IMR-90 (cell line): Measurements from ENCODE around the gene BCL11B. TPM values are rescaled to one million over a fixed set of nuclear protein-coding genes. Genes with fewer than 3 reads are reported as not detected.

Experiments
- ATAC-seq: fragments of 200-7000 bp; cut with Tn5 transposase; 2 replicates; pipeline ENCODE4 v1.9.1; 2020; ENCODE audit warnings: low read depth, mild to moderate bottlenecking, moderate library complexity
- BruUV-seq: library from RNA; stranded (reverse); fragments of 400-500 nt; replicated peaks from 2 replicates; lab custom pipeline; 2021; lab: Mats Ljungman, UMichigan
- CTCF ChIA-PET: fragments of 300-600 bp; formaldehyde crosslinking; extraction: SDS; loops from one replicate; lab custom pipeline; 2021; ENCODE audit warnings: antibody characterized with exemption; lab: Yijun Ruan, JAX
- POLR2A ChIA-PET: fragments of 300-600 bp; sonication (Branson Sonifier 250); formaldehyde crosslinking; loops from one replicate; lab custom pipeline; 2022; ENCODE audit warnings: antibody characterized with exemption; ENCODE audit not compliant: unreplicated experiment; lab: Charles Lee
- DNase-seq: peaks from one replicate; pipeline ENCODE4 v3.0.0; 2013
- H2AFZ ChIP-seq: replicated peaks from 2 replicates; pipeline ENCODE3; 2013; ENCODE audit warnings: low read length, mild to moderate bottlenecking; ENCODE audit not compliant: poor library complexity
- H2AK5ac ChIP-seq: 2 replicates; pipeline ENCODE4 v1.6.1; 2013; ENCODE audit warnings: low read depth, low read length, inconsistent platforms
- H2AK9ac ChIP-seq: replicated peaks from 2 replicates; pipeline ENCODE3; 2013; ENCODE audit warnings: mild to moderate bottlenecking, low read depth, low read length, moderate library complexity; ENCODE audit not compliant: poor library complexity
- H2BK120ac ChIP-seq: 2 replicates; pipeline ENCODE4 v1.6.1; 2013; ENCODE audit warnings: low read depth, low read length, inconsistent platforms
- H2BK15ac ChIP-seq: 3 replicates; pipeline ENCODE4 v1.6.1; 2013; ENCODE audit warnings: low read depth, low read length, inconsistent platforms
- H2BK20ac ChIP-seq: 2 replicates; pipeline ENCODE4 v1.6.1; 2013; ENCODE audit warnings: low read depth, mild to moderate bottlenecking, inconsistent platforms, low read length, moderate library complexity
- H2BK5ac ChIP-seq: 2 replicates; pipeline ENCODE4 v1.6.1; 2013; ENCODE audit warnings: mild to moderate bottlenecking, low read depth, low read length, inconsistent platforms; ENCODE audit not compliant: poor library complexity, severe bottlenecking
- H3K14ac ChIP-seq: replicated peaks from 2 replicates; pipeline ENCODE4 v1.6.1; 2013; ENCODE audit warnings: low read depth, low read length, inconsistent platforms
- H3K18ac ChIP-seq: 2 replicates; pipeline ENCODE4 v1.6.1; 2013; ENCODE audit warnings: low read depth, low read length, control low read depth
- H3K23ac ChIP-seq: 2 replicates; pipeline ENCODE4 v1.6.1; 2013; ENCODE audit warnings: low read depth, low read length, inconsistent platforms
- H3K27ac ChIP-seq: 2 replicates; pipeline ENCODE4 v1.5.1; 2013; ENCODE audit warnings: mild to moderate bottlenecking, control low read depth, low read length; ENCODE audit not compliant: insufficient read depth
- H3K27me3 ChIP-seq: 2 replicates; pipeline ENCODE4 v1.6.1; 2013; ENCODE audit warnings: low read length; ENCODE audit not compliant: control insufficient read depth, insufficient read depth
- H3K36me3 ChIP-seq: 2 replicates; pipeline ENCODE4 v1.6.1; 2013; ENCODE audit warnings: low read length, mixed read lengths; ENCODE audit not compliant: control insufficient read depth, insufficient read depth
- H3K4ac ChIP-seq: 2 replicates; pipeline ENCODE4 v1.6.1; 2013; ENCODE audit warnings: low read depth, low read length, inconsistent platforms
- H3K4me1 ChIP-seq: 2 replicates; pipeline ENCODE4 v1.6.1; 2013; ENCODE audit warnings: low read length, mixed read lengths; ENCODE audit not compliant: control insufficient read depth, insufficient read depth
- H3K4me2 ChIP-seq: 2 replicates; pipeline ENCODE4 v1.6.1; 2013; ENCODE audit warnings: low read depth, mild to moderate bottlenecking, control low read depth, low read length, moderate library complexity
- H3K4me3 ChIP-seq: 2 replicates; pipeline ENCODE4 v1.5.1; 2013; ENCODE audit warnings: low read depth, mild to moderate bottlenecking, control low read depth, low read length, moderate library complexity; ENCODE audit not compliant: insufficient read depth
- H3K56ac ChIP-seq: 2 replicates; pipeline ENCODE4 v1.6.1; 2013; ENCODE audit warnings: low read length, inconsistent platforms; ENCODE audit not compliant: insufficient read depth; ENCODE audit errors: extremely low read depth
- H3K79me1 ChIP-seq, 2 experiments: 2 replicates each; pipeline ENCODE4 v1.6.1; 2013; ENCODE audit warnings: low read length in 2 of 2, inconsistent platforms in 1 of 2, low read depth in 1 of 2
- H3K9ac ChIP-seq: 2 replicates; pipeline ENCODE4 v1.6.1; 2013; ENCODE audit warnings: low read depth, low read length, control low read depth
- H3K9me1 ChIP-seq: 2 replicates; pipeline ENCODE4 v1.6.1; 2013; ENCODE audit warnings: low read length, inconsistent platforms; ENCODE audit not compliant: insufficient read depth
- H3K9me3 ChIP-seq: 2 replicates; pipeline ENCODE4 v1.6.1; 2013; ENCODE audit warnings: low read length; ENCODE audit not compliant: control insufficient read depth, insufficient read depth
- H4K20me1 ChIP-seq: 2 replicates; pipeline ENCODE4 v1.6.1; 2013; ENCODE audit warnings: low read length, inconsistent platforms; ENCODE audit not compliant: insufficient read depth
- H4K5ac ChIP-seq: 2 replicates; pipeline ENCODE4 v1.6.1; 2013; ENCODE audit warnings: mild to moderate bottlenecking, low read depth, low read length, control low read depth
- H4K8ac ChIP-seq, 2 experiments: 2 replicates each; pipeline ENCODE4 v1.6.1; 2013; ENCODE audit warnings: low read depth in 2 of 2, low read length in 2 of 2, control low read depth in 1 of 2, inconsistent platforms in 1 of 2
- H4K91ac ChIP-seq: 2 replicates; pipeline ENCODE4 v1.6.1; 2013; ENCODE audit warnings: low read depth, low read length, inconsistent platforms; ENCODE audit not compliant: insufficient read depth
- BHLHE40 ChIP-seq: fragments of 150-350 bp; IDR thresholded peaks from 2 replicates; pipeline ENCODE4 v1.6.1; 2016; ENCODE audit warnings: mild to moderate bottlenecking, low read depth, low read length
- CEBPB ChIP-seq: IDR thresholded peaks from 2 replicates; pipeline ENCODE4 v1.6.1; 2012; ENCODE audit warnings: low read depth, low read length, improper control_type of control experiment
- CHD1 ChIP-seq: IDR thresholded peaks from 2 replicates; pipeline ENCODE4 v1.6.1; 2012; ENCODE audit warnings: low read depth, low read length, improper control_type of control experiment
- CTCF ChIP-seq: conservative IDR thresholded peaks from 2 replicates; pipeline ENCODE4 v1.5.1; 2012; ENCODE audit warnings: mild to moderate bottlenecking, low read depth, low read length, improper control_type of control experiment
- ELK1 ChIP-seq: fragments of 150-350 bp; IDR thresholded peaks from 2 replicates; pipeline ENCODE4 v1.6.1; 2016; ENCODE audit warnings: low read depth, mild to moderate bottlenecking, low read length, moderate library complexity, borderline replicate concordance
- FOS ChIP-seq: fragments of 150-350 bp; IDR thresholded peaks from 2 replicates; pipeline ENCODE4 v1.6.1; 2016; ENCODE audit warnings: low read depth, low read length
- MAZ ChIP-seq: IDR thresholded peaks from 2 replicates; pipeline ENCODE4 v1.6.1; 2012; ENCODE audit warnings: low read depth, mild to moderate bottlenecking, low read length, improper control_type of control experiment, moderate library complexity, borderline replicate concordance
- NFE2L2 ChIP-seq: fragments of 150-350 bp; IDR thresholded peaks from 2 replicates; pipeline ENCODE4 v1.6.1; 2016; ENCODE audit warnings: low read depth, mild to moderate bottlenecking, low read length
- POLR2A ChIP-seq: IDR thresholded peaks from 2 replicates; pipeline ENCODE4 v1.6.1; 2012; ENCODE audit warnings: mild to moderate bottlenecking, low read depth, low read length
- RAD21 ChIP-seq: IDR thresholded peaks from 2 replicates; pipeline ENCODE4 v1.6.1; 2012; ENCODE audit warnings: low read length, improper control_type of control experiment
- SMC3 ChIP-seq: fragments of 150-350 bp; IDR thresholded peaks from 2 replicates; pipeline ENCODE4 v1.6.1; 2016; ENCODE audit warnings: low read depth, mild to moderate bottlenecking, antibody characterized with exemption, low read length, moderate library complexity
- USF2 ChIP-seq: fragments of 150-350 bp; IDR thresholded peaks from 2 replicates; pipeline ENCODE4 v1.6.1; 2017; ENCODE audit warnings: mild to moderate bottlenecking, antibody characterized with exemption, low read length, low read depth
- WGBS, 2 experiments: methylation state at CpG; one replicate each; pipeline versions ENCODE4 v1.1.5 to v1.1.7; 2013; ENCODE audit warnings: missing lambda C conversion rate in 2 of 2; ENCODE audit not compliant: insufficient read length in 1 of 2; ENCODE audit errors: extremely low coverage in 2 of 2; 5-methylcytosine and 5-hydroxymethylcytosine counted together
- dilution Hi-C: fragments of 300-500 bp; cut with HindIII; formaldehyde crosslinking; loops from one replicate; pipeline ENCODE4 v1.14.3; 2018; ENCODE audit warnings: low sequenced_read_pairs; ENCODE audit not compliant: unreplicated experiment
- in situ Hi-C: fragments of 300-500 bp; cut with MboI; formaldehyde crosslinking; loops from 3 replicates; pipeline ENCODE4 v1.14.3; 2019; ENCODE audit warnings: low sequenced_read_pairs, inconsistent platforms, mixed read lengths
- intact Hi-C: fragments of 100-400 bp; cut with micrococcal nuclease; formaldehyde crosslinking; loops from 2 replicates; pipeline ENCODE4 v1.10.0; 2022
- polyA plus RNA-seq, 3 experiments: library from polyadenylated mRNA; depleted of rRNA; stranded (reverse); fragments of >200 nt; gene quantifications; 2 replicates each; pipeline ENCODE4 v1.2.3, GENCODE V29; 2012; ENCODE audit warnings: low replicate concordance in 1 of 3
- total RNA-seq: library from RNA; depleted of rRNA; stranded (reverse); fragments of >200 nt; gene quantifications from 2 replicates; pipeline ENCODE4 v1.2.3, GENCODE V29; 2012

Gene BCL11B
- total and polyA plus RNA-seq, 2 of the 4 experiments (the other 2 are of a cell fraction) = under 0.01 TPM; not detected in 1

- Histone ChIP-seq H3K27ac (no peak overlapping the region), H3K4me3 (no peak overlapping the region), H3K4ac (no peak overlapping the region), H3K14ac (no peak overlapping the region), H3K27me3 (no peaks in the 10 kb centered on the region), H3K4me2 (no peak overlapping the region), H4K5ac (no peak overlapping the region), H3K9ac (no peak overlapping the region), H2BK120ac (no peak overlapping the region), H3K56ac (no peak overlapping the region), H3K9me1 (no peaks in the 10 kb centered on the region), H3K23ac (no peak overlapping the region), H2AK9ac (no peak overlapping the region), H2AFZ (no peak overlapping the region), H4K8ac (no peak overlapping the region), H3K79me1 (no peaks in the 10 kb centered on the region), H3K18ac (no peak overlapping the region), H2AK5ac (no peak overlapping the region), H4K91ac (no peak overlapping the region), H2BK20ac (no peak overlapping the region), H3K36me3 (no peaks in the 10 kb centered on the region), H2BK5ac (no peak overlapping the region), H4K20me1 (no peaks in the 10 kb centered on the region), H3K9me3 (peaks cover 30% of the 10 kb centered on the region), H3K4me1 (no peaks in the 10 kb centered on the region), H2BK15ac (no peak overlapping the region)
- in situ Hi-C loops (no loop called here), intact Hi-C loops (no loop called here), dilution Hi-C loops (no loop called here)
- 67% methylated on average over 2 of the region's 33 CpGs; no CpG with 5 or more reads in 1 of the 2 experiments for WGBS, 2 experiments
- CTCF ChIA-PET = no interaction called here
- no peak for DNase-seq
- no peak for ATAC-seq
- no TSS peak for BruUV-seq
- POLR2A ChIA-PET = no interaction called here
- no peak for TF ChIP-seq BHLHE40
- no peak for TF ChIP-seq CTCF
- no peak for TF ChIP-seq MAZ
- no peak for TF ChIP-seq POLR2A
- no peak for TF ChIP-seq SMC3
- TF ChIP-seq FOS = no peak
- no peak for TF ChIP-seq ELK1
- no peak for TF ChIP-seq USF2
- no peak for TF ChIP-seq CEBPB
- no peak for TF ChIP-seq CHD1
- no peak for TF ChIP-seq NFE2L2
- TF ChIP-seq RAD21 = no peak
Measured at GRCh38 chr14:99176156-99176945, 95.6 kb downstream of the BCL11B start.
